ES-I3 (cell line): ENCODE data around the gene PRCP.

Experiments
- H3K36me3 ChIP-seq: 2 replicates; pipeline ENCODE4 v1.6.1; 2013; ENCODE audit warnings: mild to moderate bottlenecking, low read length, control low read depth, moderate library complexity; ENCODE audit not compliant: insufficient read depth
- H3K4me1 ChIP-seq: 2 replicates; pipeline ENCODE4 v1.6.1; 2013; ENCODE audit warnings: mild to moderate bottlenecking, control low read depth, low read length; ENCODE audit not compliant: insufficient read depth
- H3K9ac ChIP-seq: 2 replicates; pipeline ENCODE4 v1.6.1; 2013; ENCODE audit warnings: low read depth, mild to moderate bottlenecking, low read length, moderate library complexity
- H3K9me3 ChIP-seq: 2 replicates; pipeline ENCODE4 v1.6.1; 2013; ENCODE audit warnings: mild to moderate bottlenecking, low read length, moderate library complexity; ENCODE audit not compliant: control insufficient read depth, insufficient read depth

The PRCP gene

GRCh38 chr11:82845356-82846353 lies 54.6 kb downstream of the PRCP start:
- H3K36me3 ChIP-seq = no peaks in the 10 kb centered on the region
- no peak overlapping the region for H3K9ac ChIP-seq
- no peaks in the 10 kb centered on the region for H3K9me3 ChIP-seq
- peaks cover 5% of the 10 kb centered on the region; the same call in 1 of the 2 replicates for H3K4me1 ChIP-seq

GRCh38 chr11:82843057-82843795 lies 57.0 kb downstream of the PRCP start:
- H3K9me3 ChIP-seq = no peaks in the 10 kb centered on the region

GRCh38 chr11:82842019-82842418 lies 58.2 kb downstream of the PRCP start:
- peaks cover 5% of the 10 kb centered on the region; the same call in 1 of the 2 replicates for H3K36me3 ChIP-seq
- peaks cover 5% of the 10 kb centered on the region; the same call in 1 of the 2 replicates for H3K4me1 ChIP-seq
- no peak overlapping the region for H3K9ac ChIP-seq
- no peaks in the 10 kb centered on the region for H3K9me3 ChIP-seq

More at GRCh38 chr11:82843057-82843795, 57.0 kb downstream of the PRCP start:
- H3K36me3 ChIP-seq = peaks cover 3% of the 10 kb centered on the region; the same call in 1 of the 2 replicates
- peaks cover 5% of the 10 kb centered on the region; the same call in 1 of the 2 replicates for H3K4me1 ChIP-seq
- no peak overlapping the region for H3K9ac ChIP-seq

GRCh38 chr11:82837650-82838049 lies 62.6 kb downstream of the PRCP start:
- no peak overlapping the region for H3K9ac ChIP-seq
- no peaks in the 10 kb centered on the region for H3K4me1 ChIP-seq
- no peaks in the 10 kb centered on the region for H3K9me3 ChIP-seq
- H3K36me3 ChIP-seq = peaks cover 5% of the 10 kb centered on the region; the same call in 1 of the 2 replicates

- Histone ChIP-seq H3K4me1 (0 out of 2 replicates have a peak, but pooled peaks cover 4% of the 10 kb centered on the region), H3K9ac (no peak overlapping the region), H3K36me3 (no peaks in the 10 kb centered on the region), H3K9me3 (no peaks in the 10 kb centered on the region)
These were observed 67.2 kb downstream of the PRCP start for GRCh38 chr11:82832983-82833382.

- H3K4me1 ChIP-seq = 0 out of 2 replicates have a peak, but pooled peaks cover 4% of the 10 kb centered on the region
- no peaks in the 10 kb centered on the region for H3K9me3 ChIP-seq
- H3K9ac ChIP-seq = no peak overlapping the region
- no peaks in the 10 kb centered on the region for H3K36me3 ChIP-seq
These were observed 68.9 kb downstream of the PRCP start for GRCh38 chr11:82831364-82831763.

- no peaks in the 10 kb centered on the region for H3K36me3 ChIP-seq
These were observed 69.5 kb downstream of the PRCP start for GRCh38 chr11:82830746-82831145.

GRCh38 chr11:82829101-82829500 lies 71.1 kb downstream of the PRCP start:
- H3K9me3 ChIP-seq = no peaks in the 10 kb centered on the region
- no peak overlapping the region for H3K9ac ChIP-seq
- H3K36me3 ChIP-seq = no peaks in the 10 kb centered on the region
- H3K4me1 ChIP-seq = 0 out of 2 replicates have a peak, but pooled peaks cover 4% of the 10 kb centered on the region

More at GRCh38 chr11:82830746-82831145, 69.5 kb downstream of the PRCP start:
- Histone ChIP-seq H3K9ac (no peak overlapping the region), H3K4me1 (0 out of 2 replicates have a peak, but pooled peaks cover 4% of the 10 kb centered on the region), H3K9me3 (no peaks in the 10 kb centered on the region)

GRCh38 chr11:82828472-82828871 lies 71.8 kb downstream of the PRCP start:
- Histone ChIP-seq H3K9me3 (no peaks in the 10 kb centered on the region), H3K36me3 (no peaks in the 10 kb centered on the region), H3K4me1 (0 out of 2 replicates have a peak, but pooled peaks cover 4% of the 10 kb centered on the region), H3K9ac (no peak overlapping the region)

GRCh38 chr11:82826526-82826925 lies 73.7 kb downstream of the PRCP start:
- Histone ChIP-seq H3K4me1 (0 out of 2 replicates have a peak, but pooled peaks cover 4% of the 10 kb centered on the region), H3K9ac (no peak overlapping the region), H3K36me3 (no peaks in the 10 kb centered on the region), H3K9me3 (no peaks in the 10 kb centered on the region)

- Histone ChIP-seq H3K4me1 (no peaks in the 10 kb centered on the region), H3K9me3 (no peaks in the 10 kb centered on the region), H3K9ac (no peak overlapping the region), H3K36me3 (no peaks in the 10 kb centered on the region)
These were observed 76.3 kb downstream of the PRCP start for GRCh38 chr11:82823647-82824619.

- Histone ChIP-seq H3K4me1 (no peaks in the 10 kb centered on the region; the same call in 1 of the 2 replicates), H3K9ac (no peak overlapping the region), H3K9me3 (no peaks in the 10 kb centered on the region), H3K36me3 (no peaks in the 10 kb centered on the region)
These were observed 81.7 kb downstream of the PRCP start for GRCh38 chr11:82818409-82819043.

GRCh38 chr11:82815406-82815805 lies 84.8 kb downstream of the PRCP start:
- no peaks in the 10 kb centered on the region for H3K9me3 ChIP-seq
- no peaks in the 10 kb centered on the region; the same call in 1 of the 2 replicates for H3K4me1 ChIP-seq
- no peaks in the 10 kb centered on the region for H3K36me3 ChIP-seq
- no peak overlapping the region for H3K9ac ChIP-seq
